Right kidney (tissue), 1 donor: ENCODE results near the gene MYH11.
A peak's percentile ranks its signal among the peaks of the same experiment; 100 is the strongest.
"Not testable (repeated sequence)": the region's sequence is repeated elsewhere in the genome, so short reads cannot be mapped to it uniquely, and the experiment has no call there.

Experiments used
- DNase-seq: peaks from one replicate; pipeline ENCODE4 v3.0.0-alpha.2; 2016

The MYH11 gene

DNA sequence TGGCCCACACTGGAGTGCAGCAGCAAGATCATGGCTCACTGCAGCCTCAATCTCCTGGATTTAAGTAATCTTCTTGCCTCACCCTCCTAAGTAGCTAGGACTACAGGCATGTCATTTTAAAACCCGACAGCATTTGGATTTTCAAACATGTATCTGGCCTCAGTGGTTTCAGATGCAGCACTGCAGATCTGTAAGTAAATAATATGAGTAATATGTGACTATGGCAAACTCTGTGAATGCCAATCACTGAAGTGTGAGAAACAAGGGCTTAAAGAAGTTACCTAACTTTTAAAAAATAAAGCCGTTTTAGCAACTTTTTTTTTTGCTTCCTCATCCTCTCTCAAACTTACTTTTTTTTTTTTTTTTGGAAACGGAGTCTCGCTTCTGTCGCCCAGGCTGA, 19.7 kb upstream of the MYH11 start:
- DNase-seq: no peak

DNA sequence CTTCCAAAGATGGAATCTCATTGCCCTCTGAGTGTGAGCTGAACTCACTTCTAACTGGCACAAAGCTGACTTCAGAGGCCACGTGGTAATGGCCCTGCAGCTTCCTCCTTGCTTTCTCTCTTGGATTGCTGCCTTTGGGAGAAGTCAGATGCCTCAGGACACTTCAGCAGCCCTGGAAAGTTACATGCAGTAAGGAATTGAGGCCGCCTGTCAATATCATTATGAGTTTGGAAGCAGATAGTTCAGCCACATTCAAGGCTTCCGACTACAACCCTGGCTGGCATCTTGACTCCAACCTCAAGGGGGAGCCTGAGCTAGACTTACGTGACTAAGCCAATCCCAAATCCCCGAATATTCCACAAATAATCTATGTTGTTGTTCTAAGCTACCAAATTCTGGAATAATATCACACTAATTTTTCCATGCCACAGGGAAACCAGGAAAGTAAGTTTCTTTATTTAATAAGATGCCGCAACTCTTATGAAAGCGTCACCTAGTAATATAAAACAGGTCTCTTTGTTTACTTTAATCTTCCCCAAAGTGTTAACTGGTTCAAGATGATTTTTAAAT, 18.0 kb upstream of the MYH11 start:
- DNase-seq: no peak

- no peak for DNase-seq
These were observed 16.9 kb upstream of the MYH11 start for GRCh38 chr16:15873737-15874136.

- DNase-seq: no peak
These were observed 16.5 kb upstream of the MYH11 start for GRCh38 chr16:15873301-15873700.

GRCh38 chr16:15870011-15870410, 13.2 kb upstream of the MYH11 start:
- no peak for DNase-seq

GRCh38 chr16:15866451-15866850, 9.6 kb upstream of the MYH11 start:
- no peak for DNase-seq

DNA sequence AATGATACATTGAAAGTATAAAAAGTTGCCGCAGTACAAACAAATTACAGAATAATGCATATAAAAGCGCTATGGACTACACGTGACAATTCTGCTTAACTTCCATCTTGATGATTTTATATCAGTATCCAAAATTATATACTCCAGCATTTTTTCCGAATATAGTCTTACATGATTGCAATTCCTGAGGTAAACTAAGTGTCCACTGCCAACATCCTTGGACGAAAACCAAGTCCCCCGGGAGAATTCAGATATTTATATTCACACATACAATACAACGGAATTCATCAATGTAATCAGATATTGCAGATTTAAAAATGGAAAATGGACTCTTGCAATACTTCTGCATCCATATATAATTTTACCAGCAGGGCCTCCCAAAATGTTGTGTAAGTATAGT, 8.9 kb upstream of the MYH11 start:
- DNase-seq: no peak

DNA sequence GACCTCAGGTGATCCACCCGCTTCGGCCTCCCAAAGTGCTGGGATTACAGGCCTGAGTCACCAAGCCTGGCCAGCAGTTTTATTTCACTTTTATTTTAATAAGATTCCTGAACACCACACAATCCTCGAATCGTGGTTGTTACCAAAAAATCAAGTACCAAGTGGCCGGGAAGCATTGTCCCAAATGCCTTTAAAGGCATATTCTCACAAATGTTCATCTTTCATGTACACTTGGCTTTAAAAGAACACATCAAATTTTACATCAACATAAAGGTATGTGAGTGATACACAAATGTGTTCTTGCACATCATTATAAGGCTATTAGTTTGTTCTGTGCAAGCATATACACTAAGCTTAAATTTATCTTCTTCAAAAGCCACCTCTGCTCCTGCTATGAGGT, 8.1 kb upstream of the MYH11 start:
- DNase-seq: no peak

- DNase-seq: no peak
These were observed 5.2 kb upstream of the MYH11 start for GRCh38 chr16:15861996-15862395.

GRCh38 chr16:15858921-15859668, 2.3 kb upstream of the MYH11 start:
- no peak for DNase-seq

GRCh38 chr16:15857724-15858560, 1.1 kb upstream of the MYH11 start:
- peak; percentile 36 for DNase-seq

DNA sequence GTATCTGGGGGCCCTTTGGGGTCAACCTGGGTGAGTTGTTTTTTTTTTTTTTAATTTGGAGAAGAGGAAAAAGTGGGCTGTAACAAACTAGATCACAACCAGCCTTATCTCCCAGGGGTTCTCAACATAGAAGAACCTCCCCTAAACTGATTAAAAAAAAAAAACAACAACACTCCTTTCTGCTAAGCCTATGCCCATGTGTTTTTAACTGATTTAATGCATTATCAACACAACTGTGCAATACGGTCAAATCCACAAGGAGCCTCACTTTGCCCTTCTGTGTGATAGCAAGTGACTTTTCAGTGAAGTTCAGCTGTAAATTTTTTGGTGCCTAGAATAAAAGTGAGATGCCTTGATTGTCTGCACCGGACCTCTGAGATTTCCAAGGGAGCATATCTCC, 646 bp downstream of the MYH11 start:
- DNase-seq: no peak

DNA sequence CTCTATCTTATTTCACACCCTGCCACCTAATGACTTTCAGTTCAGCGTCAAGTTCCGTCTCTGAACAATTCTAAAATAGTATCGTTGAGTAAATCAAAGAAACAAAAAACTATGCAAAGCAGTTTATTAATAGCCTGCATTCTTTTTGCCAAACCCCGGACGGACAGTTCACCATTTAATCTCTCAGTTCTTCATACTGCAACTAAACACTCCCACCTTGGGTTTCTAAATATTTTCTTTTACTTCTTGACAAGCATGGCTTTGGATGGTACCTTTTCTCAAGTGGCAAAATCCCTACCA, 1.2 kb downstream of the MYH11 start:
- no peak for DNase-seq

DNA sequence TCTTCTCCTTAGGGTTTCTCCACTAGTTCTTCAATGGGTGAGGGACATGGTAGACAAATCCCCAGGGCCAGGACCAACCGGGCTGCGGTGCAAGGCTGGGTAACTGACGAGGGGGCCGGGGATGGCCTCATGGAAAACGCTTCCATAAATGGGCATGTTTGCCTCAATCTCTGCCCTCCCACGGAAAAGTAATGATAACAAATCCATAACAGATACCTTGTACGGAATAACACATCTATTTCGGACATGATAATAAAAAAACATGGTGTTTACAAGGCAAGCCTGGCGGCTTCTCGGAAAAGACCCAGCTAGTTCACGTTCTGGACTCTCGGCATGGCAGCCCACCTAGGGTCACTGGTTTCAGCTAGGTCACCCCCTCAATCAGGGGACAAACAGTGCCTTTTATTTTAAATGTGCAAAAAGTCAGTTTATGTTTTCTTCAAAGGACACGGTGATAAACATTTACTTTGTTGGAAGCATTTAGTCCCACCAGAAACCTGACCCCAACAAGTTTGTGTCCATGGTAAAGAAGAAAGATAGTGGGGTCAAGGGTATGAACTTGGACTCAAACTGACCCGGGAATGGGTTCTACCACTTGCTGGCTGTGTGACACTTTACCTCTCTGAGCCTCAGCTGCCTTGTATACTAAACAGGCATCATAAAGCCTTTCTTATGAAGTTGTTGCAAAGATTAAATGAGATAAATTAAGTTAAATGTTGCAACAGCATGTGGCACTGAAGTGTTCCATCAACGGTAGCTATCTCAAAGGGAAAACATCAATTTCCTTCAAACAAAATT, 1.7 kb downstream of the MYH11 start:
- no peak for DNase-seq

- no peak for DNase-seq
These were observed 2.8 kb downstream of the MYH11 start for GRCh38 chr16:15854061-15854460.

DNA sequence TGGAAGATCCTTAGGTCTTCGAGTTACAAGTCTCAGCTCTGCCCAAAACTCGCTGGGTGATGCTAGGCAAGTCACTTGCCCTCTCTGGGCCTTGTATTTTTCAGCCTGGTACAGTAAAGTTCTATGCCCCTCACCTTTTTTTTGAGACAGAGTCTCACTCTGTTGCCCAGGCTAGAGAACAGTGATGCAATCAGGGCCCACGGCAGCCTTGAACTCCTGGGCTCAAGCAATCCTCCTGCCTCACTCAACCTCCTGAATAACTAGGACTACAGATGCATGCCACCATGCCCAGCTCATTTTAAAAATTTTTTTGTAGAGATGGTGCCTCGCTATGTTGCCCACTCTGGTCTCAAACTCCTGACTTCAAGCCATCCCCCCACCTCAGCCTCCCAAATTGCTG, 3.8 kb downstream of the MYH11 start:
- no peak for DNase-seq

GRCh38 chr16:15850555-15850954, 6.3 kb downstream of the MYH11 start:
- not testable (repeated sequence) for DNase-seq

DNA sequence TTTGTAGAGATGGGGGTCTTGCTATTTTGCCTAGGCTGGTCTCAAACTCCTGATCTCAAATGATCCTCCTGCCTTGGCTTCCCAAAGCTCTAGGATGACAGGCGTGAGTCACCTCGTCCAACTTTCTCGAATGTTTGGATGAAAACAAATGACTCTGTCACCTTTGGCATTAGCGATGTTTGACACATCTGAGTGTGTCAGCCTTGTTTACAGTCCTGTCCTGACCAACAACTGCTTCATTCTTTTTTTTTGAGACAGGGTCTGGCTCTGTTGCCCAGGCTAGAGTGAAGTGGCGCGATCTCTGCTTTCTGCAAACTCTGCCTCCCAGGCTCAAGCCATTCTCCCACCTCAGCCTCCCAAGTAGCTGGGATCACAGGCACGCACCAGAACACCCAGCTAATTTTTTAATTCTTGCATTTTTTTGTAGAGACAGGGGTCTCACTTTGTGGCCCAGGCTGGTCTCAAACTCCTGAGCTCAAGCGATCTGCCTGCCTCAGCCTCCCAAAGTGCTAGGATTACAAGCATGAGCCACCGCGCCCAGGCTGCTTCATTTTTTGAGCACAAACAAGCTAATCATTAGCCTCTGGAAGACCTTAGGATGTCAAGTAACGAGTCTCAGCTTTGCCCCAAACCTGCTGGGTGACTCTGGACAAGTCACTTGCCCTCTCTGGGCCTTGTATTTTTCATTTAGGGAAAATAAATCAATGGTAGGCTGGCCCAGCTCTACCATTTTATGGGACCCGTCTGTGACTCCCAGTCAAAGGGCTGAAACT, 7.4 kb downstream of the MYH11 start:
- DNase-seq: no peak

DNA sequence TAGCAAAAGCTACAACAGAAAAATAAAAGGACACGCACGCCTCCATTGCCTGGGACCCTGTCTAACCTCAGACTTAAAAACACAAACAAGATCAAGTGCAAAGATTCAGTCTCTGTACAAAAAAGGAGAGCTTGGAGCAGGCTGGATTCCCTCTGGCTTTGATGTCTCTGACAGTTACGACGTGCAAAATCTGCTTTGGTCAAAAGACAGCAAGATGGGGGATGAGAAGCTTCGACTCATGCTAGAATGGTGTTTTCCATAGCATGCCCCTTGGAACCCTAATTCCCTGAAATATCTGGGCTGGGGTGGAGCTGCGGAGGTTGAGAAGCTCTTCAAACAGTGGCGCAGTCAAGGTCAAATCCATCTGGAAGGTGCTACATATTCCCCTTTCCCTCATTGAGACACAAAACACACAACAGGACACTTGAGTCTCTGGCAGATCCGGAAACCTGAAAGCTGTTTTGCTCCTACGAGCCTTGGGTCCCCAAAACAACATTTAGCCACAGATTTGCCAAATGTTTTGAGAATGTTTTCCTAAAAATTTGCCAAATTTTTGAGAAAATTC, 9.1 kb downstream of the MYH11 start:
- no peak for DNase-seq

DNA sequence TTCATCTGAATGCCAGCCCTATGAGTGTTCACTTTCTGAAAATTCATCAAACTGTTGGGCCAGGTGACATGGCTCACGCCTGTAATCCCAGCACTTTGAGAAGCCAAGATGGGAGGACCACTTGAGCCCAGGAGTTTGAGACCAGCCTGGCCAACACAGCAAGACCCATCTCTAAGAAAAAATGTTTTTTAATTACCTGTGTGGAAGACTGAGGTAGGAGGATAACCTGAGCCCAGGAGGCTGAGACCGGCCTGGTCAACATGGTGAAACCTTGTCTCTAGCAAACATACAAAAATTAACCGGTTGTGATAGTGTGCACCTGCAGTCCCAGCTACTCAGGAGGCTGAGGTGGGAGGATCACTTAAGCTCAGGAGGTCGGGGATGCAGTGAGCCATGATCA, 10.3 kb downstream of the MYH11 start:
- no peak for DNase-seq

DNA sequence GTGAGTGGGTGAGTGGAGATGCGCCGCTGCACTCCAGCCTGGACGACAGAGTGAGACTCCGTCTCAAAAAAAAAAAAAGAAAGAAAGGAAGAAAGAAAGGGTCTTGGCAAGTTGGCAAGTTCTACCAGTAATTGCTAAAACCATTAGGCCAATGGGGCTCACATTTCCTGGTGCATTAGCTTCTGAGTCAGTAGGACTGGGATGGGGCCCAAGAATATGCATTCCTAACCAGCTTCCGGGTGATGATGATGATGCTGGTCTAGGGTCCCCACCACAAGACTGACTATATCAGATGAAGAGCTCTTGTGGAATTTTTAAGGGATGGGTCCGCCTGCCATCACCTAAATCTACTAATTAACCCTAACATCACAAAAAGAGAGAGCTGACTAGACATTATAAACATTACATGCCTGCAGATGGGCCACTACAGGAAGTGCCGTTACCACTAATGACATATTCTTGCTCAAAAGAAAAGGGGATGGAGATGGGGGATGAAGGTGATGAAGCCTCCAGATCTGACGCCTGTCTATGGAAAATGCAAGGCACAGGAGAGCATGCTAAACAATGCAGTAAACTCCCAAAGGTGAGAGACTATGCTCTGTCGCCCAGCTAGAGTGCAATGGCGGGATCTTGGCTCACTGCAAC, 13.1 kb downstream of the MYH11 start:
- DNase-seq: no peak
